ENCODE measurements around the gene URB2. TPM values are rescaled to one million over a fixed set of nuclear protein-coding genes. Genes with fewer than 3 reads are reported as not detected.

Gene URB2
- 10 to 100 TPM; 11.0 to 14.1 (median 11.7) TPM for total RNA-seq

GRCh38 chr1:229625915-229626831, at the start of gene URB2, which contains the start of gene TAF5L:
Gene URB2 (plus strand): TSS chr1:229626247. CDS start chr1:229627634, 1,387 bp downstream.
Gene TAF5L (minus strand): TSS chr1:229626122. CDS start chr1:229614482, 11,640 bp downstream.
- Histone ChIP-seq H3K4me1 (peaks cover 40% of the 10 kb centered on the region), H3K36me3 (no peaks in the 10 kb centered on the region), H3K27me3 (no peaks in the 10 kb centered on the region), H3K27ac (peak within 1 kb of the TSS; percentile 93), H3K4me3 (peak within 1 kb of the TSS; percentile 98), H3K9me3 (no peaks in the 10 kb centered on the region)
- TF ChIP-seq POLR2AphosphoS5 (IDR thresholded peaks at IDR 0.05) = peak in 1 of 3 donors; percentile 23
- peak in 1 of 2 donors; percentile 24 for TF ChIP-seq POLR2A (IDR thresholded peaks at IDR 0.05)
- TF ChIP-seq CTCF (IDR thresholded peaks at IDR 0.05) = no peak
- peak; percentile 85 to 89 for DNase-seq (ENCODE audit: low spot score in 2 of 2)
- 1% methylated on average over 17 of the region's 97 CpGs for WGBS

- H3K27ac ChIP-seq = peak overlapping the region; percentile 42
- H3K27me3 ChIP-seq = no peaks in the 10 kb centered on the region
- 70% methylated on average over 14 of the region's 14 CpGs for WGBS
- H3K36me3 ChIP-seq = no peaks in the 10 kb centered on the region
- TF ChIP-seq CTCF (IDR thresholded peaks at IDR 0.05) = no peak
- no peak for TF ChIP-seq EP300 (IDR thresholded peaks at IDR 0.05)
- TF ChIP-seq POLR2A (IDR thresholded peaks at IDR 0.05) = no peak
- no peaks in the 10 kb centered on the region for H3K9me3 ChIP-seq
- H3K4me1 ChIP-seq = peaks cover 16% of the 10 kb centered on the region
- DNase-seq (ENCODE audit: low spot score in 2 of 2) = no peak
- no peak overlapping the region for H3K4me3 ChIP-seq
Measured at GRCh38 chr1:229578168-229579058, 47.6 kb upstream of the URB2 start.

- Histone ChIP-seq H3K27ac (peak overlapping the region; percentile 42), H3K9me3 (no peaks in the 10 kb centered on the region), H3K4me3 (peak overlapping the region; percentile 6), H3K27me3 (no peaks in the 10 kb centered on the region), H3K36me3 (no peaks in the 10 kb centered on the region), H3K4me1 (peaks cover 16% of the 10 kb centered on the region)
- no peak for TF ChIP-seq POLR2AphosphoS5 (IDR thresholded peaks at IDR 0.05)
- TF ChIP-seq POLR2A (IDR thresholded peaks at IDR 0.05) = no peak
- no peak for TF ChIP-seq CTCF (IDR thresholded peaks at IDR 0.05)
- no peak for TF ChIP-seq EP300 (IDR thresholded peaks at IDR 0.05)
- WGBS = 5% methylated on average over 9 of the region's 9 CpGs
- no peak for DNase-seq (ENCODE audit: low spot score in 2 of 2)
Measured at GRCh38 chr1:229579059-229579673, 46.9 kb upstream of the URB2 start.

DNA sequence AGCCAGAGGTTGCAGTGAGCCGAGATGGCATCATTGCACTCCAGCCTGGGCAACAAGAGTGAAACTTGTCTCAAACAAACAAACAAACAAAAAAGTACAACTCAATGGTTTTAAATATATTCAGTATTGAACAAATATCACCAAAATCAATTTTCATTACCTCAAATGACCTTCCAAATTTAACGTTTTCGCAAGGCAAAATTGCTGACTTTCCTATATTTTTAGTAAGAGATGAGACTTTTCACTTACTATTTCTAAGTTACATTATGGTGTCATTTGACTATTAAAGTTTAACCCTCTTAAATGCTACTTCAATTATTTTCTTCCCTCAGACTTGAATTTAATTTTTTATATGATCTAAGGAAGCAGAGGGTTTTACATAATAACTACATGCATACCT, 44.6 kb upstream of the URB2 start:
- WGBS = 84% methylated on average over 3 of the region's 3 CpGs
- H3K4me3 ChIP-seq = no peak overlapping the region
- no peak overlapping the region for H3K27ac ChIP-seq
- no peaks in the 10 kb centered on the region for H3K36me3 ChIP-seq
- peaks cover 16% of the 10 kb centered on the region for H3K4me1 ChIP-seq
- H3K27me3 ChIP-seq = no peaks in the 10 kb centered on the region
- TF ChIP-seq CTCF (IDR thresholded peaks at IDR 0.05) (no peak), POLR2AphosphoS5 (IDR thresholded peaks at IDR 0.05) (no peak), POLR2A (IDR thresholded peaks at IDR 0.05) (no peak), EP300 (IDR thresholded peaks at IDR 0.05) (no peak)
- H3K9me3 ChIP-seq = no peaks in the 10 kb centered on the region
- no peak for DNase-seq (ENCODE audit: low spot score in 2 of 2)

All from suprapubic skin (tissue), 4 donors.